Lung (tissue), 12 donors: Measurements from ENCODE around the gene THY1. TPM values are rescaled to one million over a fixed set of nuclear protein-coding genes. Genes with fewer than 3 reads are reported as not detected.
"Not testable (repeated sequence)": the region's sequence is repeated elsewhere in the genome, so short reads cannot be mapped to it uniquely, and the experiment has no call there.

Experiments used
- ATAC-seq: fragments of 200-7000 bp; cut with Tn5 transposase; one replicate; pipeline ENCODE4 v1.9.1; 2020; ENCODE audit warnings: moderate number of reproducible peaks; ENCODE audit not compliant: insufficient read depth, low FRiP score
- DNase-seq, 3 donors: peaks; one replicate each; pipeline ENCODE4 v3.0.0-alpha.2; 2013 to 2017
- H3K27ac ChIP-seq, 2 donors: one replicate each; pipeline ENCODE4 v1.5.1; 2013; ENCODE audit warnings: mild to moderate bottlenecking in 2 of 2, moderate library complexity in 2 of 2, control low read depth in 1 of 2, inconsistent platforms in 1 of 2, low read depth in 1 of 2, low read length in 1 of 2
- H3K27me3 ChIP-seq, 3 donors: one replicate each; pipeline ENCODE4 v1.5.1; 2013; ENCODE audit warnings: low read length in 2 of 3; ENCODE audit not compliant: control insufficient read depth in 3 of 3, insufficient read depth in 3 of 3
- H3K36me3 ChIP-seq, 4 donors: one replicate each; pipeline ENCODE4 v1.5.1; 2013; ENCODE audit warnings: low read length in 4 of 4, mild to moderate bottlenecking in 1 of 4, moderate library complexity in 1 of 4; ENCODE audit not compliant: control insufficient read depth in 4 of 4, insufficient read depth in 4 of 4
- H3K4me1 ChIP-seq, 5 donors: one replicate each; pipeline ENCODE4 v1.5.1; 2013; ENCODE audit warnings: low read length in 5 of 5, mild to moderate bottlenecking in 2 of 5, moderate library complexity in 1 of 5; ENCODE audit not compliant: control insufficient read depth in 5 of 5, insufficient read depth in 5 of 5
- H3K4me3 ChIP-seq: one replicate; pipeline ENCODE4 v1.5.1; 2013; ENCODE audit warnings: mild to moderate bottlenecking, control low read depth, moderate library complexity
- H3K9ac ChIP-seq, 2 donors: one replicate each; pipeline ENCODE4 v1.5.1; 2013; ENCODE audit warnings: low read length in 2 of 2, control low read depth in 1 of 2; ENCODE audit not compliant: insufficient read depth in 1 of 2
- H3K9me3 ChIP-seq, 4 donors: one replicate each; pipeline ENCODE4 v1.5.1; 2013; ENCODE audit warnings: low read length in 3 of 4, mild to moderate bottlenecking in 1 of 4, moderate library complexity in 1 of 4; ENCODE audit not compliant: control insufficient read depth in 4 of 4, insufficient read depth in 3 of 4
- WGBS, 2 donors: extraction: QIAGEN DNeasy Blood & Tissue Kit; methylation state at CpG; one replicate each; pipeline ENCODE4 v1.1.7; 2013; 5-methylcytosine and 5-hydroxymethylcytosine counted together
- polyA plus RNA-seq, 2 donors: library from polyadenylated mRNA; stranded (reverse); fragments of 200-250 nt; gene quantifications; one replicate each; pipeline ENCODE4 v1.2.1, GENCODE V29; 2013
- total RNA-seq, 2 donors: library from RNA; depleted of rRNA in 1 of 2; stranded (reverse); fragments of >200 nt in 1 of 2; gene quantifications; one replicate each; pipeline ENCODE4 v1.2.1, GENCODE V29; 2014 to 2021
- TF ChIP-seq, protein P1 (sequence below): IDR thresholded peaks from 2 replicates; pipeline ENCODE4 v1.5.1; 2012; ENCODE audit warnings: mild to moderate bottlenecking; ENCODE audit errors: control extremely low read depth, extremely low read depth
- donor health status: control.
- donor health status: control.
- donor health status: Bipolar disorder and iron deficiency.
- donor health status: healthy.
- donor health status: DM: yes; HTN: yes; CAD: no.

THY1 gene
- total and polyA plus RNA-seq, 4 donors = 5.1 to 44.2 (median 13.3) TPM

DNA sequence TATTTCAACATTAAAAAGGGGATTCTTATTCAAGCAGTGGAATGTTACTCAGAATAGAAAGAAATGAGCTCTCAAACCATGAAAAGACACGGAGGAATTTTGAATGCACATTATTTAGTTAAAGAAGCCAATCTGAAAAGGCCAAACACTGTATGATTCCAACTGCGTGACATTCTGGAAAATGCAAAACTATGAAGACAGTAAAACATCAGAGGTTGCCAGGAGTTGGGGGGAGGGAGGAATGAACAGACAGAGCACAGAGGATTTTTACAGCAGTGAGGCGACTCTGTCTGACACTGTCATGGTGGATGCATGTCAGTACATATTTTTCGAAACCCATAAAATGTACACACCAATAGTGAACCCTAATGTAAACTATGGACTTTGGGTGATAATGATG lies 22.9 kb upstream of the THY1 start:
- H3K4me1 ChIP-seq = peaks cover 0 to 18% (median 0%) of the 10 kb centered on the region in 5 donors
- no peaks in the 10 kb centered on the region for H3K36me3 ChIP-seq
- no peak overlapping the region for H3K9ac ChIP-seq
- H3K4me3 ChIP-seq = no peak overlapping the region
- no peaks in the 10 kb centered on the region for H3K9me3 ChIP-seq
- H3K27ac ChIP-seq = no peak overlapping the region
- TF ChIP-seq, protein P1, sequence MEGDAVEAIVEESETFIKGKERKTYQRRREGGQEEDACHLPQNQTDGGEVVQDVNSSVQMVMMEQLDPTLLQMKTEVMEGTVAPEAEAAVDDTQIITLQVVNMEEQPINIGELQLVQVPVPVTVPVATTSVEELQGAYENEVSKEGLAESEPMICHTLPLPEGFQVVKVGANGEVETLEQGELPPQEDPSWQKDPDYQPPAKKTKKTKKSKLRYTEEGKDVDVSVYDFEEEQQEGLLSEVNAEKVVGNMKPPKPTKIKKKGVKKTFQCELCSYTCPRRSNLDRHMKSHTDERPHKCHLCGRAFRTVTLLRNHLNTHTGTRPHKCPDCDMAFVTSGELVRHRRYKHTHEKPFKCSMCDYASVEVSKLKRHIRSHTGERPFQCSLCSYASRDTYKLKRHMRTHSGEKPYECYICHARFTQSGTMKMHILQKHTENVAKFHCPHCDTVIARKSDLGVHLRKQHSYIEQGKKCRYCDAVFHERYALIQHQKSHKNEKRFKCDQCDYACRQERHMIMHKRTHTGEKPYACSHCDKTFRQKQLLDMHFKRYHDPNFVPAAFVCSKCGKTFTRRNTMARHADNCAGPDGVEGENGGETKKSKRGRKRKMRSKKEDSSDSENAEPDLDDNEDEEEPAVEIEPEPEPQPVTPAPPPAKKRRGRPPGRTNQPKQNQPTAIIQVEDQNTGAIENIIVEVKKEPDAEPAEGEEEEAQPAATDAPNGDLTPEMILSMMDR = no peak
- DNase-seq (peak; percentile 76 to 94 (median 92)), ATAC-seq (no peak)
- WGBS, 2 donors = 73 to 82% methylated on average over 4 of the region's 4 CpGs
- H3K27me3 ChIP-seq = no peaks in the 10 kb centered on the region

DNA sequence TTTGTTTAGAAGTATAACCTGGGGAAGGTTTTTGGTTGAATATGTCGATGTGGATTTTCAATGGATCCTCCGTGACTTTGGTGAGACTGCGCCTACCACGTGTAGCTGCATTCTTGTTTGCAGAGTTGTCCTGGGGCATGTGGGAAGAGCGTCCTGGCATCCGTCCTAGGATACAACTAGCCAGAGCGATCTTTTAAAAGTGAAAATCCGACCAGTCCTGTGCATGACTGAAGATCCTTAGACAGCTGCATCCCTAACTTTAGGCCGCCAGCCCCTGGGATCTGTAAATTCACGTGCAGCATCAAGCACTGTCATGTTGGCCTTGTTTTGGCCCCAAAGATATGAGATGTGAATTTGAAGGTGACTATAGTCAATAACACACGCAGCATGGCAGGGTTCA lies 22.4 kb upstream of the THY1 start:
- no peaks in the 10 kb centered on the region for H3K9me3 ChIP-seq
- no peaks in the 10 kb centered on the region for H3K27me3 ChIP-seq
- no peak for ATAC-seq
- no peak for DNase-seq
- TF ChIP-seq, protein P1 = no peak
- H3K27ac ChIP-seq = peak overlapping the region in 1 of 2 donors; percentile 33
- H3K4me3 ChIP-seq = no peak overlapping the region
- H3K9ac ChIP-seq = no peak overlapping the region
- no peaks in the 10 kb centered on the region for H3K36me3 ChIP-seq
- peaks cover 0 to 18% (median 0%) of the 10 kb centered on the region in 5 donors for H3K4me1 ChIP-seq
- WGBS, 2 donors = 85 to 91% methylated on average over 11 of the region's 11 CpGs

DNA sequence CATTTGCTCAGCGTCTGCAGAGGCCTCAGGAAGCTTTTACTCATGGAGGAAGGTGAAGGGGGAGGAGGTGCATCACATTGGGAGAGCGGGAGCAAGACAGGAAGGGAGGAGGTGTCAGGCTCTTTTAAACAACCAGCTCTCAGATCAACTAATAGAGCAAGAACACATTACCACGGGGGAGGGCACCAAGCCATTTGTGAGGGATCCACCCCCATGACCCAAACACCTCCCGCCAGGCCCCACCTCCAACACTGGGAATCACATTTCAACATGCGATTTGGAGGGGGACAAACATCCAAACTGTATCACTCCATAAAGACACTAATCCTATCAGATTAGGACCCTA lies 18.9 kb upstream of the THY1 start:
- H3K4me1 ChIP-seq = peaks cover 0 to 18% (median 0%) of the 10 kb centered on the region in 5 donors
- ATAC-seq (no peak), DNase-seq (no peak)
- H3K9ac ChIP-seq = no peak overlapping the region
- TF ChIP-seq, protein P1 = no peak
- H3K9me3 ChIP-seq = peaks cover 0 to under 1% (median 0%) of the 10 kb centered on the region in 4 donors
- no peak overlapping the region for H3K4me3 ChIP-seq
- WGBS, 2 donors = 66 to 85% methylated on average over 5 of the region's 5 CpGs
- no peaks in the 10 kb centered on the region for H3K36me3 ChIP-seq
- H3K27me3 ChIP-seq = no peaks in the 10 kb centered on the region
- no peak overlapping the region for H3K27ac ChIP-seq

DNA sequence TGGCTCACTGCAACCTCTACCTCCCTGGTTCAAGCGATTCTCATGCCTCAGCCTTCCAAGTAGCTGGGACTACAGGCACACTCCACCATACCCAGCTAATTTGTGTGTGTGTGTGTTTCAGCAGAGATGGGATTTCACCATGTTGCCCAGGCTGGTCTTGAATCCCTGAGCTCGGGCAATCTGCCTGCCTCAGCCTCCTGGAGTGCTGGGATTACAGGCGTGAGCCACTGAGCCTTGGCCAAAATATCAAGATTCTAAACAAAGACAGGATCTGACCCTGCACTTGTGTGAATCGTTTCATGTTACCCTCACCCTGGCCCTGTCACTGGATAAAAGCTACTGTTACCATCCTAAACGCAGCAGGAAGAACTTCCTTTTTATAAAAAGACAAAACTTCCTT lies 15.6 kb upstream of the THY1 start:
- H3K27ac ChIP-seq = no peak overlapping the region
- no peak overlapping the region for H3K4me3 ChIP-seq
- WGBS, 2 donors = 46 to 48% methylated on average over 5 of the region's 5 CpGs
- peaks cover 0 to 3% (median 0%) of the 10 kb centered on the region in 3 donors for H3K27me3 ChIP-seq
- H3K9ac ChIP-seq = no peak overlapping the region
- DNase-seq (no peak), ATAC-seq (no peak)
- peaks cover 0 to 4% (median 0%) of the 10 kb centered on the region in 4 donors for H3K9me3 ChIP-seq
- no peaks in the 10 kb centered on the region for H3K36me3 ChIP-seq
- H3K4me1 ChIP-seq = no peaks in the 10 kb centered on the region
- TF ChIP-seq, protein P1 = no peak

DNA sequence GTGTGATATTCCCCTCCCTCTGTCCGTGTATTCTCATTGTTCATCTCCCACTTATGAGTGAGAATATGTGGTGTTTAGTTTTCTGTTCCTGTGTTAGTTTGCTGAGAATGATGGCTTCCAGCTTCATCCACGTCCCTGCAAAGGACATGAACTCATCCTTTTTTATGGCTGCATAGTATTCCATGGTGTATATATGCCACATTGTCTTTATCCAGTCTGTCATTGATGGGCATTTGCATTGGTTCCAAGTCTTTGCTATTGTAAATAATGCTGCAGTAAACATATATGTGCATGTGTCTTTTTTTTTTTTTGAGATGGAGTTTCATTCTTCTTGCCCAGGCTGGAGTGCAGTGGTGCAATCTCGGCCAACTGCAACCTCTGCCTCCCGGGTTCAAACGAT lies 14.5 kb upstream of the THY1 start:
- not testable (repeated sequence) for H3K4me1 ChIP-seq, H3K27ac ChIP-seq, H3K36me3 ChIP-seq, H3K4me3 ChIP-seq, H3K9me3 ChIP-seq, H3K9ac ChIP-seq, H3K27me3 ChIP-seq, DNase-seq, ATAC-seq
- WGBS, 2 donors = 92 to 94% methylated on average over 5 of the region's 5 CpGs
